GM18951 (cell line): Measurements from ENCODE around the gene IAH1.
"Not testable (repeated sequence)": the region's sequence is repeated elsewhere in the genome, so short reads cannot be mapped to it uniquely, and the experiment has no call there.

ENCODE experiments used
- POLR2A ChIP-seq: IDR thresholded peaks from 4 replicates; pipeline ENCODE4 v1.6.1; 2011; ENCODE audit warnings: mild to moderate bottlenecking; ENCODE audit not compliant: insufficient read length, insufficient read depth; ENCODE audit errors: extremely low read depth
- in situ Hi-C: fragments of 300-500 bp; cut with MboI; formaldehyde crosslinking; loops from one replicate; pipeline ENCODE4 v1.12.0; 2022; ENCODE audit warnings: low sequenced_read_pairs, mixed read lengths, inconsistent platforms; ENCODE audit not compliant: unreplicated experiment

The IAH1 gene

DNA sequence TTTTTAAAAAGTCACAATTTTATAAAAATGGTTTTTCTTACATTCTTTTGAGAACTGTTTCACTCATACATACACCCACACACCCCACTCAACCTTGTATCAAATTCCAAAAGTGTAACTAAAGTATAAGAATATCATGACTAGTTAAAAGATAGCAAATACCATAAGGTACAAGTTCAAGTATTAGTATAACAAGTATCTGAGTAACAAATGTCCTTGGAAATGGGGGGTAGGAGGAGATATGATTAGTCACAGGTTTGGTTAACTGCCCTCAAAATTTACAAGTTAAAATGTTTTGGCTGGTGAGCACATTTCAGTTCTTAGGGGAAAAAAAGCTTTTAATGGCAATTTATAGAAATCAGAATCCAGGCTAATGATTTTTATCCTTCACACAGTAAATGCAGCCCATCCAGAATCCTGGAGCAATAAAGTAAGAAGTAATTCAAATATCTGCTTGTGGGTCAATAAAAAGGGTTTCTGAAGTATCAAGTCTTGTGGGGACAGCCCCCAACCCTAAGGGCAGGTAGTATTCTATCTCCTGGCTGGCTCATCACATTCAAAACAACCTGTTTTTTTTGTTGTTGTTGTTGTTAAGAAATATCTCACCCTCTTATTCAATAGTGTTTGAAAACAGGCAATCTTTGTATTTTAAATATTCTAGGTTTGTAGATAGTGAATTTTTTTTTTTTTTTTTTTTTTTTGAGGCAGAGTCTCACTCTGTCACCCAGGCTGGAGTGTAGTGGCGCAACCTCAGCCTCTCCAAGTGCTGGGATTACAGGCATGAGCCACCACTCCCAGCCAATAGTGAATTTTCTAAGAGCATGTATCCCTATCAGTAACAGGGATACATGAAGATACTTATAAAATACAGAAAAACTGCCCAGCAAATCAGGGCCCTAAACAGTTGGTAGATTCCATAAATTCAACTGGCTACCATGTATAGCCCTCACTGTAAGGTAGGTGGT lies 14.5 kb downstream of the IAH1 start:
- TF ChIP-seq POLR2A, result no peak
- in situ Hi-C loops, result no loop called here

DNA sequence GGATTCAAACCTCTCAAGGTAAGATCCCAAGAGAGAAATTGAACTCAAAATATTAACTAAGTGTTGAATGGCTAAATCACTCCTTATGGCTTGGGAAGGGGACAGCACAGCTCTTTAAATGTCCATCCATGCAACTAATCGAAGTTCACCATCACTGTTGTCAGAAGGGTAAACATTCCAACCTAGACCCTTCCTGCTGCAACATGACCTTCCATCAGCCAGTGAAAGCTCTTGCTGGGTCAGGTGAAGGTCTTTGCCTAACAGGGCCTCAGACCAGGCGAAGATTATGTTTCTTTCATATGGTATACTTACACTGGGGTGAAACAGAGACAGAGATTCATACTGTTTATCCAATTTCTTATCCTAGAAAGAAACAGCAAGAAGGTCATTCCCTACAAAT lies 16.4 kb downstream of the IAH1 start:
- no peak for TF ChIP-seq POLR2A
- in situ Hi-C loops, result no loop called here

DNA sequence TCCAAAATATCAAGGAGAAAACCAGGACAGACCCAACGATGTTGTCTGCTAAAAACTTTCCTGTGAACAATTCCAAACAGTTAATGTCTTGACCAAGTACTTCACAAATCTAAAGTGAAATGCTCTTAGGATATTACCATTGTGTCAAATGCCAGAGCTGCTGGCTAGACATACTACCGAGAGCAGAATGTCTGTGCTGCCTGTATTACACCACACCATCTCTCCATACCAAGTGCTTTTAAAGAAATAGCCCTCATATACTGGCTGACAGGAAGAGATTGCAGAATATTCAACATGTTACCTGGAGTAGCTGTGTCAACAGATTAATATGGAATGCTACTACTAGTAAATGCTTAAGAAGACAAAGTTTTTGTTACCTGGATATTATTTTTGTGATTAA lies 18.6 kb downstream of the IAH1 start:
- in situ Hi-C loops, result no loop called here
- TF ChIP-seq POLR2A, result no peak

DNA sequence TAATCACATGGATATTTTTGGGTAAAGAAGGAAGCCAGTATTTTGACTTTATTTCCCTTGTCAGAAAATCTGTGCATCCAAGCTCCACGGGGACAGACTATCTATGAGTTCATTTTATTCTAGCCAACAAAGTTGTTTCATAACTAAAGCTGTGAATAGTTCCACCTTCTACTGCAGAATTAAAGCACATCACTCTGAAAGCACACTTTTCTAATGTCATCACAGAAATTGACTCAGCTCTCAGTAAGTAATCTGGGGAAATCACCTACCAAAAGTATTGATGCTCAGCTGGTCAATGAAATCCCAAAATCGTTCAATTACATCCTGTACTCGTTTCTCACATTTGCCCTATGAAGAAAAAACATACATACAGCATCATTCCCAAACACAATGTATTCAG lies 19.1 kb downstream of the IAH1 start:
- no peak for TF ChIP-seq POLR2A

DNA sequence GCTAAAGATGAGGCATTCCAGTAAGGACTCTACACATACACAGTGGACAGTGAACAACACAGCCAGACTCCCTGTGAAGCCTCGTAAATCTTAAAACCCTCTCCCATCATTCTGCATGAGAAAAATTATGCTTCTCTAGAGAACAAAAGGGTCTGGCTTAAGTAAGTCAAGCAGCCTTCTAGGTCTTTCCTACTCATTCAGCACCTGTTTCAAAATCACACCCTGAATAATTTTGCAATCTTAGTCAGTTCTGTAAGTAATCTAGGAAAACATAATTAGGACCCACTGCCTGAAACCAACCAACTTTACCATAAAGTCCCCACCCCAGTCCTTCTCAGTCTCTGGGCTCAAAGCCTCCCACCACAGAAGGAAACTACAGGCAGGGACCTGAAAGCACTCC lies 19.7 kb downstream of the IAH1 start:
- TF ChIP-seq POLR2A, result no peak
- in situ Hi-C loops, result no loop called here

More for the DNA sequence above, 19.1 kb downstream of the IAH1 start:
- in situ Hi-C loops, result no loop called here

DNA sequence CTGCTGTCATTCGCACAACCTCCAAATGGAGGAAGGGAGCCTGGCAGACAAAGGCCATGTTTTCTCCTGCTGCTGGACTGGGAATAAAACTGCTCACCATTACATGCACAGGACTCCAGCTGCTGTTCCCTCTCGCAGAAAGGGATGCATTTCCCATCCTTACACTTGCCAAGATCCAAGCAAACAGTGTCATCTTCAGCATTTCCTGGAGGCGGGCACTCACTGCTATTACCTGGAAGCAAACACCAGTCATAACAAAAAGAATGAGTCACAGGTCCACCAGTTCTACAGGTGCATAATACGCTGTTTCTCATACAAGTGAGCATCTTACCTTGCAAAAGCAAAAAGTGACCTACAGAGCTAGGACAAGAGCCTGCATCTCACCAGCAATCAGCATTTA lies 22.7 kb downstream of the IAH1 start:
- TF ChIP-seq POLR2A, result no peak
- in situ Hi-C loops, result no loop called here

DNA sequence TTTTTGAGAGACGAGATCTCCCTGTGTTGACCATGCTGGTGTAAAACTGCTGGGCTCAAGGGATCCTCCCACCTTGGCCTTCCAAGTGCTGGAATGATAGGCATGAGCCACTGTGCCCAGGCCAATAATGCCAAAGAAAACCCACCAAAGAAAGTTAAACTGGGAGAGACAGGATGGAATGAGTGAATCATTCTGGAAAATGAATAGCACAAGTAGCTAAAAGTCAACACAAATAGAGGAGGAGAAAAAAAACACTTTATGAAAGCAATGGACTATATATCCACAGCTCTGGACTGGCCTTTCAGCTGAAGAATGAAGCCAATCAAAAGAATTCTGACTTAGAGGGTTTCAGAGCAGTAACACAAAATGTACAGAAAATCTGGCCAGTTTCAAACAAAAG lies 23.9 kb downstream of the IAH1 start:
- TF ChIP-seq POLR2A, result no peak
- in situ Hi-C loops, result no loop called here

DNA sequence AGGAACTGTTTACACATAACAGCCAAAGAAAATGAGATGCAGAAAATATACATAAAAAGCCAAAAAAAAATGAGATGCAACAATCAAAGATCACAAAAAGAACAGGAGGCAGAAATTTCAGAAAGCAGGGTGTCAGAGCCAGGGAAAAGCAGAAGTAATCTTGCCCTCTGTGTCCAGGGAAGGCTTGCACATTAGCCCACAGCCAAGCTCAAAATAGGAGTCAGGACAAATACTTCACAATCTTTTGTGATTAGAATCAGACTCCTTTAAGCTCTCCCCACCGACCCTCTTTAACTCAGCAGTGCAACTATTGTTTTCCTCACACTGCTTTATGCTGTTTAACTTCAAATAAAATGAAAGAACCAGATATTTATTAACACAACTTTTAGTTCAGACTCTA lies 34.6 kb downstream of the IAH1 start:
- in situ Hi-C loops, result no loop called here
- no peak for TF ChIP-seq POLR2A

DNA sequence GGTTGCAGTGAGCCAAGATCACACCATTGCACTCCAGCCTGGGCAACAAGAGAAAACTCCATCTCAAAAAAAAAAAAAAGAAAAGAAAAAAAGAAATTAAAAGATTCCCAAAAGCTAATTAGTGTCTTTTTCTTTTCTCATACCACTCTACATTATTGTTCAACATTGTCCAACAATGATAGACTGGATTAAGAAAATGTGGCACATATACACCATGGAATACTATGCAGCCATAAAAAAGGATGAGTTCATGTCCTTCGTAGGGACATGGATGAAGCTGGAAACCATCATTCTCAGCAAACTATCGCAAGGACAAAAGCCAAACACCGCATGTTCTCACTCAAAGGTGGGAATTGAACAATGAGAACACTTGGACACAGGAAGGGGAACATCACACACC lies 39.6 kb downstream of the IAH1 start:
- in situ Hi-C loops, result not testable (repeated sequence)

DNA sequence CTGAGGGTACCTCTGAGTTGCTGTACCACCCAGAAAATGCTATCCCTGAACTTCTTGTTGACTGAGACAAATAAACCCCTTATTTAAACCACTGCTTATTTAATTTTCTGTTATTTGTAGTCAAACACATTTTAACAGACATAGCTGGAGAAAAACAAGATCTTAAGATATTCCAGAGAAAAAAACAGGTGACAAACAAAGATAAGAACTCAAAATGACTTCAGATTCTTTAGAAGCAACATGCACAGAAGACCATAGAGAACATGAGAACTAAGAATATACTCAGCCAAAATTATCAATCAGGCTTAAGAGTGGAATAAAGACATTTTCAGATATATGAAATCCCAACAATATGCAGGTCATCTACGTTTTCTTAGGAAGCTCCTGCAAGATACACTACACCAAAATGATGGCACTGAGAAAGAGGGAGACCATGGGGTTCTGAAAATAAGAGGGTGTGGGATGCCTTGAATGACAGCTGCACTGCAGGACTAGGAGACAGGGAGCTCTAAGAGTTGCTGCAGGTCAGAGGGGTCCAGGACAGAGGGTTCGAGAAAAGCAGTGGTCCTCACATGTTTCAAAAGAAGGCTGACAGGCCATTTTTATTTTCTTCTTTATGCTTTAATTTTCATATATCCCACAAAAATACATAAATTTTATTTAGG lies 42.9 kb downstream of the IAH1 start:
- in situ Hi-C loops, result no loop called here

DNA sequence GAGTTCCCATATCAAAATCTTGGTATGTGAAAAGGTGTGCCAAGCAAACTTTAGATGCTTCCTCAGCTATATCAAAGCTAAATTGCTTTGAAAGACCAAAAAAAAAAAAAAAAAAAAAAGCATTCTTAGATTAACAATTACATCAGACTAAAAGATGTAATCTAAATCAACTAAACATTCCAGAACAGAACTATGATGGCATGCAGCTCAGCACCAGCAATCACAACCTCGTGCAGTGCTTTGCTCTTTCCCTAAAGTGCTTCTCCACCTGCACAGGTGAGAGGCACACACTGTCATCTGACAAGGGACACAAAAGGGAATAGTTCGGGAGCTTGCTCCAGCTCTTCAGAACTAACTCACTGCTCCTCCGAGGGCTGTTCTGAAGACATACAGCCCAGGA lies 43.8 kb downstream of the IAH1 start:
- in situ Hi-C loops, result no loop called here

More for the DNA sequence above, 42.9 kb downstream of the IAH1 start:
- TF ChIP-seq POLR2A, result no peak

DNA sequence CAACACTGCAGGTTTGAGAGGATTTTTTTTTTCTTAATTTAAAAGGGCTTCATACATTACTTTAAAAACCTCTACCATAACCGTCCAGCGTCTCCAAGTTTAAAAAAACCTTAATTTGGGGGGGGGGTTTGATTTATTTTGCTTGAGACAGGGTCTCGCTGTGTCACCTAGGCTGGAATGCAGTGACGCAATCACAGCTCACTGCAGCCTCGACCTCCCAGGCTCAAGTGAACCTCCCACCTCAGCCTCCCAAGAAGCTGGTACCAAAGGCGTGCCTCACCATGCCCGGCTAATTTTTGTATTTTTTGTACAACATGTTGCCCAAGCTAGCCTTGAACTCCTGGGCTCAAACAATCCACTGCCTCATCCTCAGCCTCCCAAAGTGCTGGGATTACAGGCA lies 44.4 kb downstream of the IAH1 start:
- in situ Hi-C loops, result no loop called here

More for the DNA sequence above, 43.8 kb downstream of the IAH1 start:
- TF ChIP-seq POLR2A, result no peak

DNA sequence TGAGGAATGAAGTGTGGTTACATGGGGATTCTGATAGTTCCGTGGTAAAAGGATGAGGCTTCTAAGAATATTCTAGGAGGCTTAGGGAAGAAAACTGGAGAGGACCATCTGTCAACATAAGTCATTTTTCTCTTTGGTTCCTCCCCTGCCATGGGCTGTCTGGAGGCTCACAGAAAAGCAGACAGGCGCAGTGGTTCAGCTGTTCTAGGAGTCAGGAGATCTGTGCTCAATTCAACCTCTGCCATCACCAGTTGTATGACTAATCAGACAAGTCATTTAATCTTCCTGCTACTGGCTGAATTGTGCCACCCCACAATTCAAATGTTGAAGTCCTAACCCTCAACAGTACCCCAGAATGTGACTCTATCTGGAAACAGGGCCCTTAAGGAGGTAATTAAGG lies 44.9 kb downstream of the IAH1 start:
- in situ Hi-C loops, result no loop called here
- no peak for TF ChIP-seq POLR2A

More for the DNA sequence above, 44.4 kb downstream of the IAH1 start:
- TF ChIP-seq POLR2A, result no peak

DNA sequence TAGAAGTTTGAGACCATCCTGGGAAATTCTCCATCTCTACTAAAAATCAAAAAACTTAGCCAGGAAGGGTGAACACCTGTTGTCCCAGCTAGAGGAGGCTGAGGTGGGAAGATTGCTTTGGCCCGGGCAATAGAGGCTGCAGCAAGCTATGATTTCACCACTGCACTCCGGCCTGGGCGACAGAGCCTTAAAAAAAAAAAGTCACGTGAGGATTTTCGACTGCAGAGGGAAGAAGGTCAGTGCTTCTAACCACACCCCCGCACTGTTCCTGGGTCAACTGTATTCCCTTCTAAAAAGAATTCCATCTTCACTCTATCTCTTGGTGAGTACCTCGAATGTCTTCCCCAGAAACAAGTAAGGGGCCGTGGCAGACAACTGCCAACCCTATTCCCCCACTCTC lies 49.9 kb downstream of the IAH1 start:
- TF ChIP-seq POLR2A, result no peak
- in situ Hi-C loops, result no loop called here
